Measurements from ENCODE around the gene LST1.
A peak's percentile ranks its signal among the peaks of the same experiment; 100 is the strongest.

The LST1 gene

GRCh38 chr6:31581434-31582229 is 4.4 kb upstream of the LST1 start:
- no peak for DNase-seq (ENCODE audit: low read depth)
- peak overlapping the region; percentile 92 for H3K4me3 ChIP-seq (ENCODE audit: control insufficient read depth, low read depth, low read length)
- TF ChIP-seq CTCF (IDR thresholded peaks at IDR 0.05; ENCODE audit: control insufficient read depth, insufficient read depth, low read depth, low read length, missing control alignments), result no peak

GRCh38 chr6:31582230-31582643 is 3.8 kb upstream of the LST1 start, which contains the start of gene LTB:
Gene LTB, minus strand, starts transcription at chr6:31582424. Its CDS starts 7 bp downstream, at chr6:31582417.
- peak within 1 kb of the TSS; percentile 92 for H3K4me3 ChIP-seq (ENCODE audit: control insufficient read depth, low read depth, low read length)
- DNase-seq (ENCODE audit: low read depth), result no peak
- no peak for TF ChIP-seq CTCF (IDR thresholded peaks at IDR 0.05; ENCODE audit: control insufficient read depth, insufficient read depth, low read depth, low read length, missing control alignments)

GRCh38 chr6:31585491-31585890 is 586 bp upstream of the LST1 start:
- no peak overlapping the region for H3K4me3 ChIP-seq (ENCODE audit: control insufficient read depth, low read depth, low read length)
- no peak for DNase-seq (ENCODE audit: low read depth)
- peak; percentile 40 for TF ChIP-seq CTCF (IDR thresholded peaks at IDR 0.05; ENCODE audit: control insufficient read depth, insufficient read depth, low read depth, low read length, missing control alignments)

- H3K4me3 ChIP-seq (ENCODE audit: control insufficient read depth, low read depth, low read length), result no peak overlapping the region
- no peak for DNase-seq (ENCODE audit: low read depth)
- no peak for TF ChIP-seq CTCF (IDR thresholded peaks at IDR 0.05; ENCODE audit: control insufficient read depth, insufficient read depth, low read depth, low read length, missing control alignments)
Observed at GRCh38 chr6:31586599-31587281, 663 bp downstream of the LST1 start.

- DNase-seq (ENCODE audit: low read depth), result no peak
- TF ChIP-seq CTCF (IDR thresholded peaks at IDR 0.05; ENCODE audit: control insufficient read depth, insufficient read depth, low read depth, low read length, missing control alignments), result no peak
- H3K4me3 ChIP-seq (ENCODE audit: control insufficient read depth, low read depth, low read length), result no peak overlapping the region
Observed at GRCh38 chr6:31587791-31588777, 2.0 kb downstream of the LST1 start.
